A549 (cell line): ENCODE measurements around the gene NT5DC2. TPM values are rescaled to one million over a fixed set of nuclear protein-coding genes. Genes with fewer than 3 reads are reported as not detected.

Experiments used
- ATAC-seq, 2 experiments: fragments of 200-7000 bp in 1 of 2; fragments of >200 bp in 1 of 2; cut with Nextera tagmentation in 1 of 2; cut with Tn5 transposase in 1 of 2; 3 replicates each; pipeline versions ENCODE4 v1.8.0 to v1.9.1; 2018 to 2020; ENCODE audit warnings: mild to moderate bottlenecking in 1 of 2, moderate library complexity in 1 of 2
- CTCF ChIA-PET: fragments of 300-600 bp; sonication (Branson Sonifier 250); formaldehyde crosslinking; extraction: SDS; loops from one replicate; lab custom pipeline; 2021; ENCODE audit warnings: antibody characterized with exemption, inconsistent platforms; lab: Yijun Ruan, JAX
- POLR2A ChIA-PET: fragments of 350-600 bp; formaldehyde crosslinking; extraction: SDS; loops from one replicate; lab custom pipeline; 2021; ENCODE audit warnings: antibody characterized with exemption, inconsistent platforms; lab: Yijun Ruan, JAX
- DNase-seq, 2 experiments: peaks; one replicate each; pipeline versions ENCODE4 v3.0.0 to v3.0.0-alpha.2; 2011 to 2016; ENCODE audit warnings: low read depth in 1 of 2, low spot score in 1 of 2
- FAIRE-seq: peaks from 2 replicates; lab custom pipeline; 2011; peaks lifted over from hg19 to GRCh38; lab: Jason Lieb, UNC
- H3K27ac ChIP-seq, 2 experiments: fragments of >200 bp; sonication (Bioruptor Twin); formaldehyde crosslinking; 3 replicates each; pipeline ENCODE4 v1.5.1; 2016 to 2017
- H3K4me1 ChIP-seq: fragments of >200 bp; sonication (Bioruptor Twin); formaldehyde crosslinking; 3 replicates; pipeline ENCODE4 v1.6.1; 2016
- H3K4me2 ChIP-seq: fragments of >200 bp; sonication (Bioruptor Twin); formaldehyde crosslinking; 3 replicates; pipeline ENCODE4 v1.6.1; 2016
- H3K4me3 ChIP-seq: fragments of >200 bp; sonication (Bioruptor Twin); formaldehyde crosslinking; 3 replicates; pipeline ENCODE4 v1.5.1; 2016
- H3K9me3 ChIP-seq: fragments of >200 bp; sonication (Bioruptor Twin); formaldehyde crosslinking; 3 replicates; pipeline ENCODE4 v1.6.1; 2016
- ATOH8 ChIP-seq: fragments of 250-450 bp; sonication (Bioruptor Pico); IDR thresholded peaks from 2 replicates; pipeline ENCODE4 v1.5.0; 2020; ENCODE audit warnings: low read depth, mild to moderate bottlenecking, moderate library complexity
- BHLHE40 ChIP-seq: IDR thresholded peaks from 2 replicates; pipeline ENCODE4 v1.6.1; 2012; ENCODE audit warnings: low read depth, low read length, inconsistent platforms
- CEBPB ChIP-seq, 2 experiments: fragments of >200 bp in 1 of 2; sonication (Bioruptor Twin) in 1 of 2; formaldehyde crosslinking in 1 of 2; IDR thresholded peaks; 2 replicates each; pipeline ENCODE4 v1.6.1; 2012 to 2016
- CTCF ChIP-seq: fragments of >200 bp; sonication (Bioruptor Twin); formaldehyde crosslinking; IDR thresholded peaks from 3 replicates; pipeline ENCODE4 v1.5.1; 2016
- E2F6 ChIP-seq: IDR thresholded peaks from 2 replicates; pipeline ENCODE4 v1.6.1; 2012; ENCODE audit warnings: low read depth, borderline replicate concordance
- EHF ChIP-seq: fragments of 250-450 bp; sonication (Bioruptor Pico); IDR thresholded peaks from 2 replicates; pipeline ENCODE4 v1.5.0; 2020; ENCODE audit warnings: mild to moderate bottlenecking
- ELK1 ChIP-seq: fragments of 150-350 bp; IDR thresholded peaks from 2 replicates; pipeline ENCODE4 v1.6.1; 2014; ENCODE audit warnings: low read depth, mild to moderate bottlenecking, low read length
- EP300 ChIP-seq, 2 experiments: fragments of >200 bp; sonication (Bioruptor Twin); formaldehyde crosslinking; IDR thresholded peaks; 2 replicates in 1 of 2; 3 replicates in 1 of 2; pipeline ENCODE4 v1.6.1; 2016 to 2017
- FOSL2 ChIP-seq, 2 experiments: fragments of 450-650 bp in 1 of 2; fragments of >200 bp in 1 of 2; sonication (Bioruptor Twin) in 1 of 2; formaldehyde crosslinking; IDR thresholded peaks; 2 replicates each; pipeline versions ENCODE4 v1.5.0 to v1.6.1; 2016 to 2020; ENCODE audit warnings: mild to moderate bottlenecking in 1 of 2, moderate library complexity in 1 of 2
- FOXS1 ChIP-seq: fragments of 250-450 bp; sonication (Bioruptor Pico); IDR thresholded peaks from 2 replicates; pipeline ENCODE4 v1.5.0; 2020; ENCODE audit warnings: mild to moderate bottlenecking, moderate library complexity
- JUNB ChIP-seq: fragments of >200 bp; sonication (Bioruptor Twin); formaldehyde crosslinking; IDR thresholded peaks from 2 replicates; pipeline ENCODE4 v1.6.1; 2016
- MAFK ChIP-seq: fragments of 450-650 bp; IDR thresholded peaks from 2 replicates; pipeline ENCODE4 v1.6.1; 2014; ENCODE audit not compliant: partially characterized antibody
- MAX ChIP-seq: IDR thresholded peaks from 2 replicates; pipeline ENCODE4 v1.6.1; 2012
- PBX3 ChIP-seq: IDR thresholded peaks from 2 replicates; pipeline ENCODE4 v1.6.1; 2012
- RCOR1 ChIP-seq: fragments of 150-350 bp; IDR thresholded peaks from 2 replicates; pipeline ENCODE4 v1.6.1; 2014; ENCODE audit warnings: antibody characterized with exemption, low read length, low read depth
- TFCP2L1 ChIP-seq: fragments of 250-450 bp; sonication (Bioruptor Pico); IDR thresholded peaks from 2 replicates; pipeline ENCODE4 v1.5.0; 2021; ENCODE audit warnings: mild to moderate bottlenecking
- WGBS: methylation state at CpG from one replicate; pipeline ENCODE4 v1.1.6; 2017; ENCODE audit errors: missing lambda C conversion rate; 5-methylcytosine and 5-hydroxymethylcytosine counted together
- polyA plus RNA-seq, 4 experiments: library from polyadenylated mRNA; depleted of rRNA in 3 of 4; stranded (reverse); fragments of >200 nt; fragmentation: RNase III in 1 of 4; extraction: RNeasy Plus Mini Kit Qiagen cat#74134 plus additional on column Dnase treatment in 1 of 4; gene quantifications; 2 replicates in 3 of 4; 3 replicates in 1 of 4; pipeline ENCODE4 v1.2.3, GENCODE V29; 2011 to 2017

Gene NT5DC2
- polyA plus RNA-seq, 2 of the 4 experiments (the other 2 are of a cell fraction) = 23.2 to 81.1 TPM

- Histone ChIP-seq H3K9me3 (no peaks in the 10 kb centered on the region), H3K4me3 (no peak overlapping the region), H3K4me1 (peaks cover 13% of the 10 kb centered on the region; the same call in 2 of the 3 replicates), H3K27ac (no peak overlapping the region), H3K4me2 (no peak overlapping the region)
- POLR2A ChIA-PET = no interaction called here
- DNase-seq (no peak), FAIRE-seq (no peak), ATAC-seq (no peak)
- 60% methylated on average over 7 of the region's 12 CpGs for WGBS
- CTCF ChIA-PET = no interaction called here
- no peak for TF ChIP-seq EP300 (IDR thresholded peaks at IDR 0.05)
- no peak for TF ChIP-seq JUNB
- no peak for TF ChIP-seq EHF (CRISPR knock-in tag)
- no peak for TF ChIP-seq FOXS1
- no peak for TF ChIP-seq ATOH8 (CRISPR knock-in tag)
Observed at GRCh38 chr3:52509753-52510328, 23.8 kb downstream of the NT5DC2 start.

- TF ChIP-seq CTCF (no peak), E2F6 (peak; percentile 60; the same call in 1 of the 2 replicates), BHLHE40 (no peak), CEBPB (IDR thresholded peaks at IDR 0.05) (no peak), MAFK (no peak), TFCP2L1 (CRISPR knock-in tag) (no peak), ELK1 (no peak), FOXS1 (no peak), MAX (peak; percentile 68), PBX3 (no peak), FOSL2 (IDR thresholded peaks at IDR 0.05) (no peak), FOSL2 (CRISPR knock-in tag; IDR thresholded peaks at IDR 0.05) (no peak), RCOR1 (no peak)
- POLR2A ChIA-PET = interaction anchor here (0.5 kb wide), 1 partner anchor 129 kb away, joined by 5 read pairs; no protein-coding TSS in a partner anchor
- peak; percentile 41 to 46 for DNase-seq
- CTCF ChIA-PET = no interaction called here
- Histone ChIP-seq H3K27ac (peak overlapping the region; percentile 33 to 50; a peak in 4 of 6 replicates), H3K4me3 (no peak overlapping the region), H3K4me1 (peaks cover 13% of the 10 kb centered on the region; the same call in 2 of the 3 replicates), H3K9me3 (no peaks in the 10 kb centered on the region), H3K4me2 (peak overlapping the region; percentile 25; the same call in 2 of the 3 replicates)
- WGBS = 22% methylated on average over 5 of the region's 5 CpGs
- ATAC-seq = peak; percentile 49 to 71; a peak in 5 of 6 replicates
- FAIRE-seq = no peak
Observed at GRCh38 chr3:52507359-52507758, 26.3 kb downstream of the NT5DC2 start.
